D721Med (cell line): Measurements from ENCODE around the gene PHOSPHO1.
A peak's percentile ranks its signal among the peaks of the same experiment; 100 is the strongest.
"Not testable (repeated sequence)": the region's sequence is repeated elsewhere in the genome, so short reads cannot be mapped to it uniquely, and the experiment has no call there.

Experiments
- DNase-seq: peaks from one replicate; pipeline ENCODE4 v3.0.0; 2011; ENCODE audit warnings: low spot score; ENCODE audit not compliant: insufficient read length
- FAIRE-seq: peaks from 2 replicates; lab custom pipeline; 2011; peaks lifted over from hg19 to GRCh38; lab: Jason Lieb, UNC
- TF ChIP-seq, protein P1 (sequence below): IDR thresholded peaks from 2 replicates; pipeline ENCODE4 v1.5.1; 2012; ENCODE audit warnings: mild to moderate bottlenecking, control low read depth; ENCODE audit not compliant: insufficient read depth; ENCODE audit errors: missing control alignments

The PHOSPHO1 gene

DNA sequence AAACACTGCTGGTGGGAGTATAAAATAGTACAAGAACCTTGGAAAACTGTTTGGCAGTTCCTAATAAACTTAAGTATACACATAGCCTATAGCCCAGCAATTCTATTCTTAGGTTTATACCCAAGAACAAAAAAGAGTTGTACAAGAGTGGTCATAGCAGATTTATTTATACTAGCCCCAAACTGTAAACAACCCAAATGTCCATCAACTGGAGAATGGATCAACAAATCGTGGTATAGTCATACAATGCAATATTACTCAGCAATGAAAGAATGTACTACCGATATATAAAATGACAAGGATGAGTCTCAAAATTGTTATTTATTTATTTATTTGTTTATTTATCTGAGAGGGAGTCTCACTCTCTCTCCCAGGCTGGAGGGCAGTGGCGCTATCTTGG is 43.3 kb downstream of the PHOSPHO1 start:
- no peak for DNase-seq
- TF ChIP-seq, protein P1, sequence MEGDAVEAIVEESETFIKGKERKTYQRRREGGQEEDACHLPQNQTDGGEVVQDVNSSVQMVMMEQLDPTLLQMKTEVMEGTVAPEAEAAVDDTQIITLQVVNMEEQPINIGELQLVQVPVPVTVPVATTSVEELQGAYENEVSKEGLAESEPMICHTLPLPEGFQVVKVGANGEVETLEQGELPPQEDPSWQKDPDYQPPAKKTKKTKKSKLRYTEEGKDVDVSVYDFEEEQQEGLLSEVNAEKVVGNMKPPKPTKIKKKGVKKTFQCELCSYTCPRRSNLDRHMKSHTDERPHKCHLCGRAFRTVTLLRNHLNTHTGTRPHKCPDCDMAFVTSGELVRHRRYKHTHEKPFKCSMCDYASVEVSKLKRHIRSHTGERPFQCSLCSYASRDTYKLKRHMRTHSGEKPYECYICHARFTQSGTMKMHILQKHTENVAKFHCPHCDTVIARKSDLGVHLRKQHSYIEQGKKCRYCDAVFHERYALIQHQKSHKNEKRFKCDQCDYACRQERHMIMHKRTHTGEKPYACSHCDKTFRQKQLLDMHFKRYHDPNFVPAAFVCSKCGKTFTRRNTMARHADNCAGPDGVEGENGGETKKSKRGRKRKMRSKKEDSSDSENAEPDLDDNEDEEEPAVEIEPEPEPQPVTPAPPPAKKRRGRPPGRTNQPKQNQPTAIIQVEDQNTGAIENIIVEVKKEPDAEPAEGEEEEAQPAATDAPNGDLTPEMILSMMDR, result no peak
- FAIRE-seq, result no peak

DNA sequence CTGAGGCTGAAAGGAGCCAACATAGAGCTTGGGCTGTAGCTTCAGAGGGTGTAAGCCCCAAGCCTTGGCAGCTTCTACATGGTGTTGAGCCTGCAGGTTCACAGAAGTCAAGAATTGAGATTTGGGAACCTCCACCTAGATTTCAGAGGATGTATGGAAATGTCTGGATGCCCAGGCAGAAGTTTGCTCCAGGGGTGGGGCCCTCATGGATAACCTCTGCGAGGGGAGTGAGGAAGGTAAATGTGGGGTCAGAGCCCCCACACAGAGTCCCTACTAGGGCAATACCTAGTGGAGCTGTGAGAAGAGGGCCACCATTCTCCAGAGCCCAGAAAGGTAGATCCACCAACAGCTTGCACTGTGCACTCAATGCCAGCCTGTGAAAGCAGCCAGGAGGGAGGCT is 45.2 kb downstream of the PHOSPHO1 start:
- not testable (repeated sequence) for DNase-seq, FAIRE-seq

DNA sequence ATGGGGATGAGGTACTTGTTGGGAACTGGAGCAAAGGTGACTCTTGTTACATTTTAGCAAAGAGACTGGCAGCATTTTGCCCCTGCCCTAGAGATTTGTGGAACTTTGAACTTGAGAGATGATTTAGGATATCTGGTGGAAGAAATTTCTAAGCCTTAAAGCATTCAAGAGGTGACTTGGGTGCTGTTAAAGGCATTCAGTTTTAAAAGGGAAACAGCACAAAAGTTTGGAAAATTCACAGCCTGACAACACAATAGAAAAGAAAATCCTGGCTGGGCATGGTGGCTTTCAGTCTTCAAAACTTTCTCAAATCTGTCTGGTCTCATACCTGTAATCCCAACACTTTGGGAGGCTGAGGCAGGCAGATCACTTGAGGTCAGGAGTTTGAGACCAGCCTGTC is 46.1 kb downstream of the PHOSPHO1 start:
- not testable (repeated sequence) for DNase-seq, FAIRE-seq

DNA sequence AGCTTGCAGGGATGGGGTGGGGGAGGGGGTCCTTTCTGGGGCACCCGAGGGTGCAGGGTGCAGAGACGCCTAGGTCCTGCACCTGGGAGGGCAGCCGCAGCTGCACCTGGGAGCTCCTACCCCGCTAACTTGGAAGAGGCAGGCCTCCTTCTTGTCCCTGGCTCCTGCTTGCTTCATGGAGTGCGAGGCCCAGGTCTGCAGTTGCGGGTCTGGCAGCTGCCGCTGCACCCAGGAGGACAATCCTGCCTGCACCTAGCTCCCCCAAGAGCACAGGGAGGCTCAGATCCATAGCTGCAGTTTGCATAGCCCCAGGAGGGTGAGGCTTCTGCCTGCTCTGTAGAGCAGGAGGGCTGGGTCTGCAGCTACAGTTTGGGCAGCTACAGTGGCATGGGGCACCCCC is 46.8 kb downstream of the PHOSPHO1 start:
- FAIRE-seq (no peak), DNase-seq (no peak)
- TF ChIP-seq, protein P1, result no peak

DNA sequence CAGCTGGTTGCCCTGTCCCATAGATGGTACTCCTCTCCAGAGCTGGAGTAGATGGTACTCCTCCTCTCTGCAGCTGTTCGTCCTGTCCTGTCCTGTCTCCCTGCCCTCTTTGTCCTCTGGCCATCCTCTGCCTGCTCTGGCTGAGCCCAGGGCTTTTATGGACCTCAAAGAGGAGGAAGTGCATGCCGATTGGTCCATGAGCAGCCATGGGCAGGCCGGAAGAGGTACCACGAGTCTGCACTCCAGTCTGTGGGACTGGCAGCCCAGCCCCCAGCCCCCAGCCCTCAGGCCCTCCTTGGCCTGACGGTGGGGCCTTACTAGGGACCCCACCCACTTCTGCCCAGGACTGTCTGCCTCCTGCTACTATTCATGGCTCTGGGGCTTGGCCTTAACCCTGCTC is 47.2 kb downstream of the PHOSPHO1 start:
- FAIRE-seq (no peak), DNase-seq (no peak)
- TF ChIP-seq, protein P1, result no peak

DNA sequence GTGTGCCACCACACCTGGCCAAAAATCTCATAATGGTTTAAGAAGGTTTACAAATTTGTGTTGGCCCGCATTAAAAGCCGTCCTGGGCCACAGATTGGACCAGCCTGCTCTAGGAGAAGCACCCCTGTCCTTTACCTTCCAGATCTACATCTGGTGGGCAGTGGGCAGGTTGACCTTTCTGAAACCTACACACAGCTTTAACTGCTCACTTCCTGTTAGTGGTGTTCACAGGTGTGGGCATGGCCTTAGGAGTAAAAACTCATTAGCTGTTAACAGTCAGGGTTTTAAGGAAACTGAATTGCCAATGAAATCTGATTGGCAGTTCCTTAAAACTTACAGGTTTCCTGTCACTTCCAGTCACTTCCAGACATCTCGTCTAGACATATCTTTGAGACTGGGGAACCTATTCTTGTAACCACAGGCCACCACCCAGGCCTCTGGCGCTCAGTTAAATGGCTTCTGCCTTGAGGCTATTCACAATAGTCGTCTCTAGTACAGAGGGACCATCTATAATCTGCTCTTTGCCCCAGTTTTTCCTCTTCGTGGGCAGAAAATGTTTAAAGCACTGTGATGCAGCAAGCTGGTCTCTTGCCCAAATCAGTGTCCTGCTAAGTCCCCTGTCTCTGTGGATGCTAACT is 49.5 kb downstream of the PHOSPHO1 start:
- no peak for DNase-seq
- no peak for FAIRE-seq
- TF ChIP-seq, protein P1, result no peak

DNA sequence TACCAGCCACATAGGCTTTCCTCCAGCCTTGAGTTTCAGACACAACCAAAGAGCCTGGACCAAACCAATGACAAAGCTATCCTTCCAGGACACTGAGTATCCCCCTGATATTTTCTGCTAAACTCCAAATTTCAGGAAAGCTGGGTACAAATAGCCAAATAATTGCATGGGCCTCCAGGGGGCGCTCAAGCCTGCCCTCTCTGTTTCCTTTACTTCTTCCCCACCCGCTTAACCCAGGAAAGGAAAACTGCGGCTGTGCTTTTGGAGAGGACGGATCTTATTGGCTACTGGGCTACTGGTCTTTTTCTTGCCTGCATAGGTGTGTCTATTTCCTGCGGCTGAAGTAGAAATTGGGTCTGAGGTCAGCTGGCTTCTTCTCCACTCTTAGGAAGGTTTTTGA is 50.3 kb downstream of the PHOSPHO1 start:
- TF ChIP-seq, protein P1, result peak; percentile 94
- DNase-seq (no peak), FAIRE-seq (no peak)

DNA sequence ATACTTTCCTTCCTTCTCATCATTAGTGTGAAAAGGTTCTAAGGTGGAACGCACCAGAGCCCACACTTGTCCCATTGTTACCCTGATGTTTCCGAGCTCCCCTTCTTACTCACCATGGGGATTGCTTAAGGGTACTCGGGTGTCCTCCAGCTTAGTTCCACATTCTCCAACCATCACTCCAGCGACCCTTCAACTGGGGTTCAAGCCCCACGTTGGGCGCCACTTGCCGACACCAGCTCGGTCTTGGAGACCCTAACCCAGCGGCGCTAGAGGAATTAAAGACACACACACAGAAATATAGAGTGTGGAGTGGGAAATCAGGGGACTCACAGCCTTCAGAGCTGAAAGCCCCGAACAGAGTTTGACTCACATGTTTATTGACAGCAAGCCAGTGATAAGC is 54.6 kb downstream of the PHOSPHO1 start:
- not testable (repeated sequence) for DNase-seq, FAIRE-seq
